GM21360 (cell line): ENCODE measurements around the gene KATNAL1.

Experiments used
- ATAC-seq: cut with Tn5 transposase; IDR thresholded peaks from one replicate; pipeline ENCODE4 v1.9.1; 2021; ENCODE audit warnings: mild to moderate bottlenecking, moderate library complexity; ENCODE audit not compliant: unreplicated experiment

Gene KATNAL1

DNA sequence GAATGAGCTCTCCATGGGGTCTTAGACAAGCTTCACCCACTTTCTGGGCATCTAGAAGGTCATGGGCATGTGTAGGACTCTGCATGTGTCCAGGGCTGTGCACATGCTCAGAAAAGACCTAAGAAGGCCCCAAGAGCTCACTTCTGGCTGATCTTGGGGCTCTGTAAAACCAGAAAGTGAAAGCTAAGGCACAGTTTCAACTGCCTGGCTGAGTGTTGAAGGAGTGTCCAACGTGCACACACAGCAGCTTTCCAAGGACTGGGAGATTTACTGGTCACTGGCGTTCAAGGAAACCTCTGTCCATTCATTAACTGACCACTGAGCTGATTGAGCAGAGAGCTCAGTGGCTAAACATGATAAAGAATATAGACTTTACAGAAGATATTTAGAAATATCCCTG, 137.9 kb downstream of the KATNAL1 start:
- no peak for ATAC-seq

DNA sequence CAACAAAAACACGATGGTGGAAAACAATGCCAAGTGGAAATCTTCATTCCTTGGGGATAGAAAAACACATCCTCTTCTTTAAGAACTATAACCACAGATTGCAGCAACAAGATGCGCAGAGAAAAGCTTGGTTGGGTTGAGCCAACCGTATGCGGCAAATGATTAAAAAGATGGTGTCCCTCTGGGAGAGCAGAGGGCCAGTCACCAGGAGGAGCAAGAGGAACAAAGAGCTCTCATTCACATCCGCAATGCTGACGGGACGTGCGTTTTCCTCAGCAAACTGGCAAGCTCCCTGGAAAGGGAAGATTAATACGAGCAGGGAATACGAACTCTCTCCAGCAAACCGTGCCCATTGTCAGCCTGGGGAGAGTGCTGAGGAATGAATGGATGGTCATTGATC, 141.6 kb downstream of the KATNAL1 start:
- no peak for ATAC-seq

DNA sequence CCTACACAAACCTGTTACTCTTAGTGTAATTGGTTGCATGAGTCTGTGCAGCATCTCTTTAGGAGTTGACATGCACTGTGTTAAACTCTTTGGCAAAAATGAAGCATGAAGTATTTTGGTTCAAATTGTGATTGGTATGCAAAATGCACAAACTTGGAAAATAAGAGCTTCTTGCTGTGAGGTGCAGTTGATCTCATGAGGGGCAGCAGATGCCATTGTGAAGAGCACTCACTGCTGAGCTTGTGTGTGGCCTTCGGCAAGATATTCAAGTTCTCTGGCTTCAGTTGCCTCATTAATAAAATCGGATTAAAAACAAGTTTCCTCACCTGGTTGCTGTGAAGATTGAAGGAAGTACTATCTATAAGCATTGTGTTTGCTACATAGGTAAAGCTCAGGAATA, 142.3 kb downstream of the KATNAL1 start:
- ATAC-seq: no peak

DNA sequence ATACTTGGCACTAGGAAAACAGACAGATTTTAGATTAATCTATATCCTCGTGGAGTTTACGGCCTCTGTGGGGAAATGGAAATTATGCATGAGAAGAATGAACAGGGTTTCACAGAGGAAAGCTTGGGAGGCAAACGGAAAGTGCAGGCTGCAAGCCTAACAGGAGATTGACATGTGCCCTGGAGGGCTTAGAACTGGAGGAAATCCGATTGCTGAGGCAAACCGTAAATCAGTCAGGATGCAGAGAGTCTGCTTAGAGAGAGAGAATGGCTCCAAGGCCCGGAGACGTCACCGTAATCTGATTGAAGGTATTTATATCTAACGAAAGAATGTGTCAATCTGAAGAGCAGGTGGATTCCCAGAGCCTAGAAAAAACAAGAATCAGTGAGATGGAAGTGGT, 143.2 kb downstream of the KATNAL1 start:
- ATAC-seq: no peak

DNA sequence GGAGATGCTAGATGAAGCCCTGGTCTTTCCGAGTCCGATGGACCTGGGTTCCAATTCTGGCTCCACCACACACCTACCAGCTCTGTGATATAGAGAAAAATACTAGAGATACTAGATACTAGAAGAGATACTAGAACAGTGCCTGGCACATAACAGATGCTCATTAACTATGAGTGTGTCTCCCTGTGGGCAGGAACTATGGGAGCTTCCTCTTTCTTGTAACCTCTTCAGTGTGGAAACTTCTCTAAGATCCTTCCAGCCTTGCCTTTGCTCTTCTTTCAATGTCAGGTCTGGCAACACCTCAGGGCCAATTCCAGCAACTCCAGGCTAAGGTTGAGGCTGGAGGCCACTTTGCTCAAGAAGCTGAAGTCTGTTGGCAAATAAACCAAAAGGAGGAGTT, 143.9 kb downstream of the KATNAL1 start:
- no peak for ATAC-seq

DNA sequence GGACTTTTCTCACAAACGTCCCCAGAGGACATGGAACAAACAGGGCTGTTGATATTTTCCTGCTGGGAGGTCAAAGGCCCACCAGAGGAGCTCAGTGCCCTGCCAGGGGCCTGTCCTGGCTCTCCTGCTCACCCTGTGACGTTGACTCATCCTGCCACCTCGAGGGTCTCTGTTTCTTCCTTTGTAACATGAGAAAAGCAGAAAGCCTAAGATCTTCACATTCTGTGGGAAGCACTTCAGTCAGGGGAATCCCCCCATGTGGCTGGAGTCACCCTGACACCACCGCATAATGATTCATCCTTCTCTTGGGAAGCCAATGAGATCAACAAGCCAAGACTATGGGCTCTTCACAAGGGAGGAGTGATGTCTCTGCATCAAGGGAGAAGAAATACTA, 147.9 kb downstream of the KATNAL1 start:
- ATAC-seq: no peak

DNA sequence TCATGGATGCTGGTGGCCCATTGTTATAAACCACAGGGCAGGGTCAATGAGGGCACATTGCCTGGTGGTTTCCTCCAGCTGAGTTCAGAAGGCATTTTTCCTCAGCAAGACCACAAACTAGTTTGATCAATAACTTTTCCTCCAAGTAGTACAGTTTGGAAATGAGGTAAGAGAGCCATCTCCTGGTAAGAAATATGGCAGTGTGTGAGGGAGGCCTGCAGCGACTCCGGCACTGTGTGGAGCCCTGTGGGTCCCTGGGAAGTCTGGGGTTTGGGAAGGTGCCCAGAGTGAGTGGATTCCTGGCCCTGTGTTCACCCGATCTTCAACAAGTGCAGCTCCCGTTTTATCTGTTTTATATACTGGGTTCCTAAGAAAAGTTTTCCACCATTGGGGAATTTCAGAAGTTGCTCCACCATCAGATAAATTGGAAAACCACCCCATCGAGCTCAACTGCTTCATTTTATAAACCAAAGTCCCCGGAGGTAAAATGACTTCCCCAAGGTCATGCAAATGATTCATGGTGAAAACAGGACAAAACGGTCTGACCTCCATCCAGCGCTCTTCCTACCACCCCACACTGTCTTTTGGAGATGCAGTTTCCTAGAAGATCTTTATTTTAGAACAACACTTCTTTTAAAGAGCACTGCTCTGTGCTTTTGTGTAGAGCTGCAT, 148.4 kb downstream of the KATNAL1 start:
- ATAC-seq: no peak

DNA sequence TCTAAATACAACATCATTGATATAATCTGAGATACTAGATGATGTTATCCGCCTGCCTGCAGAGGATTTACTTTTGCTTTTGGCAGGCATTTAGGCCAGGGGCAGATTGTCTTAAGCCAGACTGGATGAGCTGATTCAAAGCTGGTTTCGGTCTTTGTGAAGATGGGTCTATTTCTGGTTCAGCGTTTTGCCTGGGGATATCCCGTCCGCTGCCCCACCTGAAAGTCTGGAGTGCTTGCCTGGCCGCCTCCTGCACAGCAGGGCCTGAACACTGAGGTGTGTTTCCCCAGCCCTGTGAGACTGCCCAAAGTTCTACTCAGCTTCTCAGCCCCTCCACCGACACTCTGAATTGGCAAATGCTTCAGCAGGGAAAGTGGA, 149.7 kb downstream of the KATNAL1 start:
- ATAC-seq: no peak

DNA sequence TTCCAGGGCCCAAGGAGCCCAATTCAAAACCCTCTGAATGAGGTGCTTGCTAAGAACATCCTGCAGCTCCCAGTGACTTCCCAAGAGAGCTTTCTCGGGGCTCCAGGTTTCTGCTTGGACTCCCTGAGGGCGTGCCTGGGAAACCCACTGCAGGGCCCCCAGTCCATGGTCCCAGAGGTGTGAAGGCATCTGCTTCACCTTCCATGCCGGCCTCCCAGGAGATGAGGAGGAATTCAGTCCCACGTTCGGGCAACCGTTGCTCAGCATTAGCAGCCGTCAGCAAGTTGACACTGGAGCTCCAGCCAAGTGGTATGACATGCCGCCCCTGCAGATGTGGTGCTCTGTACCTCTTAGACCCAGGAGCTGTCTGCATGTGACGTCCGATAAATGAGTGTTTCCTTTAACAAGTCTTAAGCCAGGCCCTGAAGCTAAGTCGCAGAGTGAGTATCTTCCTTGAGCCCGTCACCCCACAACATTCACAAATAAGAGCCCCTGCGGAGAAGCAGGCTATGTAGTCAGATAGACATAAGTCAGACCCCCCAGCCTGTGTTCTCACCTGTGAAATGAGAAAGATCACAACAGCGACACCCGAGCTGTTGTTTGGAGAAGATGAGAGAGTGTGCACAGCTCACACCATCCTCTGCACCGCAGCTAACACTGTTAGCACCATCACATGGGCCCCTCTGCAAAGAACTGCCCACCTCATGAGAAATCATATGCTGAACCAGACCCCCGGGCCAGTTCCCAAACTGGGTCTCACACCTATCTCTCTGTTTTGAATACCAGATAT, 150.3 kb downstream of the KATNAL1 start:
- ATAC-seq: no peak

DNA sequence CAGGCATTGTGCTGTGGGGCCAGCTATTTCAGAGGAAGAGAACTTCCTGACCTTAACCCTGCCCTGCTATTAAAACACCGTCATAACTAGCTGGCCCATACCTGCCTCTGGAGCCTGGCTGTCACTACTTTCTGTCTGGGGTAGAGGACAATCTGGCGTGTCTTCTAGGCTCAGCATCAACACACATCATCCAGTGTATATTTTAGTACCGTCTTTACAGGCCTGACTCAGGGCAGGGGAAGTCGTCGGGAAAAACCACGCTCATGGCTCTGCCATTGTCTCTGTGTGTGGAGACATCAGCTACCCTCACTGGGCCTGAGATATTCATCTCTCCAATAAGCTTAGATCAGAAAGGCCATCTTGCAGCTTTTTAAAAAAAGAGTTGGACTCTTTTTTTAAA, 151.1 kb downstream of the KATNAL1 start:
- no peak for ATAC-seq

DNA sequence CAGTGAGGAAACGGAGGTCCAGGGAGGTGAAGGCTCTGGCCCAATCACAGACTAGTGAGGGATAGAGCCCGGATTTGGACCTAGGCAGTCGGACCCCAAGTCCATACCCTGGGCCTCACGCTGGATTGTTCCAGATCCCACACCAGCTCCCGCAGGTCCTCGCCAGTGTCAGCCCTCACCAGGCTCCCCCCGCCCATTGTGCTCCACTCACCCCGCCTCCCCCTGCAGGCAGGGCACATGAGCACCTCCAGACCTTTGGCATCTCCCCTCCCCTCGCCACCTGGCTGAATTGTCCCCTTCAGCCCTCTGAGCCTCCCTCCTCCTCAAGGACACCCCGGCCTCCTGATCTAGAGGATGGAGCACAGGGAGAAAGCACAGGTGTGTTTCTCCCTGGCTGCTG, 152.4 kb downstream of the KATNAL1 start:
- ATAC-seq: no peak

DNA sequence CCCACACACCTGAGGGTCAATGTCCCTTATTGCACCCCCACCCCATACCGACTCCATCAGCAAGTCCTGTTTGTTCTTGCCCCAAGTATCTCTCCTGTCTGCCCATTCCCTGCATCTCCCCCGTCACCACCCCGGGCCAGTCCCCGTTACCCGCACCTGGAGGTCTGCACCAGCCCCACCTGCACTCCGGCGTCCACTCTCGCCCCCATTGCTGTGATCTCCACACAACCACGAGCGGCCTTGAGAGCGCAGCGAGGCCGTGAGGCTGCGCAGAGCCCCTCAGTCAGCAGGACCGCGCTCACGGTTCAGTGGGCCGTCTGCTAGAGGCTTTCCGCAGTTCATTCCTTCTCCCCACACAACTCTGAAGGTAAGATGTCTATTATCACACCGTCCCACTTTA, 152.8 kb downstream of the KATNAL1 start:
- no peak for ATAC-seq

DNA sequence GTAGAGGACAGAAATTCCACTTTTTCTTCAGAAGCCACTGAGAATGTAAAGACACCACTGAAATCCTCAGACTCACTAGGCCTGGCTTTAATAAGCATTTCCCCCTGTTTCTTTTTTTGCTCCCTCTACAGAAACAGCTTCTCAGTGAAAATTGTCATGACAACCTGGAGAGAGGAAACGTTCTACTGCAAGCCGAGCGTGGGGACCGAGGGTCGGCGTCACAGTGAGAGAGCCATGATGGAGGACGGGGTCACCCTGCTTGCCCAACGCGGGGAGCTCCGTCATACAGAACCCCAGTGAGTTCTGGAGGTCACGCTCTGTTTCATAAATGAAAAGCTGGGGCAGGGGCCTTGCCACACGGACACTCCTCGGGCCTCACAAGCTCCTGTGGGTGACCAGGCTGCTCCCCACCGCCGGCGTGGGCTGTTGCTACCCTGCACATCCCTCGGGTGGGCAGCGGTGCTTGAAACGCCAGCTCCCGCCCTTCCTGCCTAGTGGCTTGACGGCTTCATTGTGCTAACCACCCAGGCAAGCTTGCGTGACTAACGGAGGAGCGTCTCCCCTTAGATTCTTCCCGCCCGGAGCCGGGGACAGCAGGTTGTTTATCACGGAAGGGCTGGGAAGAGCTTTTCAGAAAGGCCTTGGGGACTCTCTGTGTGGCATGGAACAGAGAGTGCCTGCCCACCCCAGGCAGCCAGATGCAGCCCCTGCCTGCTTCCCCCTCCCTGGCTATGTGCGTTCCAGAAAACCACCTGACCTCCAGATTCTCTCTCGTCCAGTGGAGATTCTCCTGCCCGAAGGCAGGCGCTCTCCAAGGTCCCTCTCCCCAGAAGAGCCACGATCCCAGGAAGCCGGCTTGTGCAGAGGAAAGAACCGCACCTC, 153.6 kb downstream of the KATNAL1 start:
- no peak for ATAC-seq
